Measurements from ENCODE around the gene CA5A.

Gene CA5A

GRCh38 chr16:87968541-87968940 lies 32.2 kb upstream of the CA5A start:
- TF ChIP-seq, protein P1, sequence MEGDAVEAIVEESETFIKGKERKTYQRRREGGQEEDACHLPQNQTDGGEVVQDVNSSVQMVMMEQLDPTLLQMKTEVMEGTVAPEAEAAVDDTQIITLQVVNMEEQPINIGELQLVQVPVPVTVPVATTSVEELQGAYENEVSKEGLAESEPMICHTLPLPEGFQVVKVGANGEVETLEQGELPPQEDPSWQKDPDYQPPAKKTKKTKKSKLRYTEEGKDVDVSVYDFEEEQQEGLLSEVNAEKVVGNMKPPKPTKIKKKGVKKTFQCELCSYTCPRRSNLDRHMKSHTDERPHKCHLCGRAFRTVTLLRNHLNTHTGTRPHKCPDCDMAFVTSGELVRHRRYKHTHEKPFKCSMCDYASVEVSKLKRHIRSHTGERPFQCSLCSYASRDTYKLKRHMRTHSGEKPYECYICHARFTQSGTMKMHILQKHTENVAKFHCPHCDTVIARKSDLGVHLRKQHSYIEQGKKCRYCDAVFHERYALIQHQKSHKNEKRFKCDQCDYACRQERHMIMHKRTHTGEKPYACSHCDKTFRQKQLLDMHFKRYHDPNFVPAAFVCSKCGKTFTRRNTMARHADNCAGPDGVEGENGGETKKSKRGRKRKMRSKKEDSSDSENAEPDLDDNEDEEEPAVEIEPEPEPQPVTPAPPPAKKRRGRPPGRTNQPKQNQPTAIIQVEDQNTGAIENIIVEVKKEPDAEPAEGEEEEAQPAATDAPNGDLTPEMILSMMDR (IDR thresholded peaks at IDR 0.05; ENCODE audit: low read depth, low read length) = no peak
- DNase-seq (ENCODE audit: low read depth in 2 of 2) = peak in 1 of 2 donors; percentile 36
- no peak overlapping the region for H3K4me3 ChIP-seq (replicated peaks in 1 of 2; ENCODE audit: low read depth in 2 of 2, low read length in 2 of 2)

DNA sequence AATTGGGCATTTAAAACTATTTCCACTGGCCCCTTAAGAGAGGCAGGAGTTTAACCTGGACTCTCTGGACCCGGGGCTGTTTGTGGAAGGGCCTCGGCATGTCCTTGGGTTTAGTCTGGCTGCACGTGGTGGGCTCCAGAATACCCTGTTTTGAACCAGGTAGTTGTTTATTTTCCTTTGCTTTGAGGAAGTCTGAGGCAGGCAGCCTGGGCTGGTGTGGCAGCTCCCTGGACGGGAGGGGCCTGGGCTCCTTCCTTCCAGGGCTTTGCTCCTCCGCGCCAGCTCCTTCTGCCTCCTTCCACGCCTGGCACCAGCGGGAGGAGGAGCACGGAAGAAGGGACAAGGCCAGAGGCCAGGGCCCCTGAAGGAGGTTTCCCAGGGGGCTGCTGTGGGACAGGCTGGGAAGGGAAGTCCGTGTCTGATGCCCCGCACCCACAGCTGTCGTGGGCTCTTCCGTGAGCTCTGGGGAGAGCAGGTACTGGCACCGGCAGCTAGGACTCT lies 30.4 kb upstream of the CA5A start:
- no peak for DNase-seq (ENCODE audit: low read depth in 2 of 2)
- TF ChIP-seq, protein P1 (IDR thresholded peaks at IDR 0.05; ENCODE audit: low read depth, low read length) = no peak
- no peak overlapping the region for H3K4me3 ChIP-seq (replicated peaks in 1 of 2; ENCODE audit: low read depth in 2 of 2, low read length in 2 of 2)

DNA sequence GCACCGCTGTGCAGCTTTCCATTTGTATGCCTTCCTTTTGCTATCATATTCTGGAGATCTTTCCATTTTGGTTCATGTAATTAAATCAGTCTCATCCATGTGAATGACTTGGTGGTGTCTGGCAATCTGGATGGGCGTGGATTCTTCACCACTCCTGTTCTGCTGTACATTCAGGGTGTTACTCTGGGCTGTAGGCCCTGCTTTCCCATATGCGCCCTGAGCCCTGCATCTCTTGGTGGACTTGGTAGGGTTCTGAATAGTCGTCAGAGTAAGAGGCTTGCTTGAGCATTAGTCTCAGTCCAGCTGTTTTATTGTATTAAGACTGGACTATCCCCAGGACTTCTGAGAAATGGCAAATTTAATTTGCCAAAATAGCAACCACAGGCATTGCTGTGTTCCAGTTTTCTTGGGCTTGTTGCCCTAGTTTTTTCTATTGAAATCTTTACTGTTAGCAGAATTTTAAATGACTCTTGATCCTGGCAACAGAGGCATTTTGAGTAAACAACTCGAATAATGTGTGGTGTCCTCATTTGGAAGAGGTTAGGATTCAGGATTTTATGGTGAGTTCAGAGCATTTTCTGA lies 29.8 kb upstream of the CA5A start:
- no peak overlapping the region for H3K4me3 ChIP-seq (replicated peaks in 1 of 2; ENCODE audit: low read depth in 2 of 2, low read length in 2 of 2)
- TF ChIP-seq, protein P1 (IDR thresholded peaks at IDR 0.05; ENCODE audit: low read depth, low read length) = no peak
- peak; percentile 43 to 85 for DNase-seq (ENCODE audit: low read depth in 2 of 2)

GRCh38 chr16:87965417-87965816 lies 29.1 kb upstream of the CA5A start:
- H3K4me3 ChIP-seq (replicated peaks in 1 of 2; ENCODE audit: low read depth in 2 of 2, low read length in 2 of 2) = no peak overlapping the region
- TF ChIP-seq, protein P1 (IDR thresholded peaks at IDR 0.05; ENCODE audit: low read depth, low read length) = no peak
- DNase-seq (ENCODE audit: low read depth in 2 of 2) = no peak

GRCh38 chr16:87964049-87964659 lies 27.8 kb upstream of the CA5A start:
- TF ChIP-seq, protein P1 (IDR thresholded peaks at IDR 0.05; ENCODE audit: low read depth, low read length) = no peak

DNA sequence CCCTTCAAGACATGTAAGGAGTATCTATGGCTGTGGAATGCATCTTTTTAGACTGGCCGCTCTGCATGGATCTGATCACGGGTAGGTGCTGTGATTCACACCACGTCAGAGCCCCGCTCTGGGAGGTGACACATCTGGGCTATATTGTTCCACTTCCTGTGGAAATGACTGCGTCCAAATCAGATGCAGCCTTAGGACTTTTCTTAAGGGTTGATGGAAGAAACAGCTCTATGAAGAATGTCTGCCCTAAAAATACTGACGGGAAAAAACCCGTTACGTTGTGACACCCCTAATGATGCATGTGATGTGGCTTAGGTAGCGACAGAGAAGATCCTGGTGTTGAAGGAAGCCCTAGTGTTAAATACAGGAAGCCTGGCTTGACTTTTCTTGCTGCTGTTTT lies 27.1 kb upstream of the CA5A start:
- H3K4me3 ChIP-seq (replicated peaks in 1 of 2; ENCODE audit: low read depth in 2 of 2, low read length in 2 of 2) = no peak overlapping the region
- TF ChIP-seq, protein P1 (IDR thresholded peaks at IDR 0.05; ENCODE audit: low read depth, low read length) = no peak
- DNase-seq (ENCODE audit: low read depth in 2 of 2) = peak; percentile 85 to 93

More at GRCh38 chr16:87964049-87964659, 27.8 kb upstream of the CA5A start:
- peak in 1 of 2 donors; percentile 14 for DNase-seq (ENCODE audit: low read depth in 2 of 2)
- no peak overlapping the region for H3K4me3 ChIP-seq (replicated peaks in 1 of 2; ENCODE audit: low read depth in 2 of 2, low read length in 2 of 2)

Data from cardiac fibroblast (primary cell).